GM12892 (cell line): ENCODE measurements around the gene TCF7L1.

Experiments used
- POLR2A ChIP-seq: IDR thresholded peaks from 2 replicates; pipeline ENCODE4 v1.6.1; 2011; ENCODE audit warnings: low read depth, low read length, control low read depth
- POLR2AphosphoS5 ChIP-seq: IDR thresholded peaks from 2 replicates; pipeline ENCODE4 v1.6.1; 2011; ENCODE audit warnings: low read depth, low read length, control low read depth
- TAF1 ChIP-seq: IDR thresholded peaks from 2 replicates; pipeline ENCODE4 v1.6.1; 2011; ENCODE audit warnings: low read depth, mild to moderate bottlenecking, control low read depth, low read length, borderline replicate concordance

- TF ChIP-seq POLR2A = no peak
- TF ChIP-seq POLR2AphosphoS5 = no peak
- TF ChIP-seq TAF1 = no peak
These were observed 116.9 kb downstream of the TCF7L1 start for GRCh38 chr2:85250045-85250444.
